Measurements from ENCODE around the gene NAA80.
A peak's percentile ranks its signal among the peaks of the same experiment; 100 is the strongest.

Gene NAA80

GRCh38 chr3:50258029-50258680 lies 41.0 kb downstream of the NAA80 start:
- no peak for DNase-seq (ENCODE audit: low read depth in 2 of 2)

- no peak for DNase-seq (ENCODE audit: low read depth in 2 of 2)
These were observed 42.0 kb downstream of the NAA80 start for GRCh38 chr3:50256978-50257890.

- DNase-seq (ENCODE audit: low read depth in 2 of 2) = no peak
These were observed 44.0 kb downstream of the NAA80 start for GRCh38 chr3:50255251-50255615.

- DNase-seq (ENCODE audit: low read depth in 2 of 2) = no peak
These were observed 44.5 kb downstream of the NAA80 start for GRCh38 chr3:50254577-50255250.

GRCh38 chr3:50251220-50251619 lies 48.0 kb downstream of the NAA80 start:
- no peak for DNase-seq (ENCODE audit: low read depth in 2 of 2)

GRCh38 chr3:50250514-50250913 lies 48.7 kb downstream of the NAA80 start:
- no peak for DNase-seq (ENCODE audit: low read depth in 2 of 2)

GRCh38 chr3:50249457-50249856 lies 49.7 kb downstream of the NAA80 start:
- no peak for DNase-seq (ENCODE audit: low read depth in 2 of 2)

- no peak for DNase-seq (ENCODE audit: low read depth in 2 of 2)
These were observed 50.8 kb downstream of the NAA80 start for GRCh38 chr3:50248387-50248786.

- peak; percentile 58 to 64 for DNase-seq (ENCODE audit: low read depth in 2 of 2)
These were observed 52.7 kb downstream of the NAA80 start for GRCh38 chr3:50246517-50246954.
